ENCODE data around the gene FHL2.

- TF ChIP-seq ARID4B (CRISPR knock-in tag; IDR thresholded peaks at IDR 0.05; ENCODE audit: borderline replicate concordance) (no peak), NR1H2 (CRISPR knock-in tag; IDR thresholded peaks at IDR 0.05) (no peak), CTCF (IDR thresholded peaks at IDR 0.05) (no peak), NFE2L1 (CRISPR knock-in tag; IDR thresholded peaks at IDR 0.05) (no peak), ZNF121 (CRISPR knock-in tag; IDR thresholded peaks at IDR 0.05) (no peak), ELF4 (CRISPR knock-in tag; IDR thresholded peaks at IDR 0.05; ENCODE audit: low read depth) (no peak), ESRRA (CRISPR knock-in tag; IDR thresholded peaks at IDR 0.05; ENCODE audit: borderline replicate concordance) (no peak), GABPB1 (CRISPR knock-in tag; IDR thresholded peaks at IDR 0.05) (no peak), E2F1 (CRISPR knock-in tag; IDR thresholded peaks at IDR 0.05) (no peak), ZBTB43 (CRISPR knock-in tag; IDR thresholded peaks at IDR 0.05) (no peak), ZNF423 (CRISPR knock-in tag; IDR thresholded peaks at IDR 0.05) (no peak)
Measured at GRCh38 chr2:105376789-105377240, 22.0 kb downstream of the FHL2 start.

All from WTC11 (cell line).